Kidney epithelial cell (primary cell): ENCODE data around the gene NFIL3. TPM values are rescaled to one million over a fixed set of nuclear protein-coding genes. Genes with fewer than 3 reads are reported as not detected.
A peak's percentile ranks its signal among the peaks of the same experiment; 100 is the strongest.

Experiments
- DNase-seq: peaks from one replicate; pipeline ENCODE4 v3.0.0-alpha.2; 2010; ENCODE audit warnings: low read depth
- H3K27me3 ChIP-seq: 2 replicates; pipeline ENCODE4 v1.6.0; 2011; ENCODE audit warnings: low read length; ENCODE audit not compliant: control insufficient read depth, insufficient read depth
- H3K36me3 ChIP-seq: 2 replicates; pipeline ENCODE4 v1.5.1; 2011; ENCODE audit warnings: low read length; ENCODE audit not compliant: control insufficient read depth, insufficient read depth
- H3K4me3 ChIP-seq: 2 replicates; pipeline ENCODE4 v1.5.1; 2011; ENCODE audit warnings: low read depth, mild to moderate bottlenecking, control low read depth, low read length
- CTCF ChIP-seq: IDR thresholded peaks from 2 replicates; pipeline ENCODE4 v1.5.1; 2011; ENCODE audit warnings: mild to moderate bottlenecking, moderate library complexity, low read length, control low read depth, inconsistent platforms; ENCODE audit not compliant: insufficient read depth, poor library complexity, severe bottlenecking
- total RNA-seq: library from RNA; depleted of rRNA; stranded (reverse); fragments of >200 nt; gene quantifications from 2 replicates; pipeline ENCODE4 v1.2.3, GENCODE V29; 2015

NFIL3 gene
- total RNA-seq, 1 donor from 2014 or later: 31.1 TPM

- H3K4me3 ChIP-seq: no peak overlapping the region
- H3K27me3 ChIP-seq: no peaks in the 10 kb centered on the region
Observed at GRCh38 chr9:91412941-91413340, 10.7 kb downstream of the NFIL3 start.

DNA sequence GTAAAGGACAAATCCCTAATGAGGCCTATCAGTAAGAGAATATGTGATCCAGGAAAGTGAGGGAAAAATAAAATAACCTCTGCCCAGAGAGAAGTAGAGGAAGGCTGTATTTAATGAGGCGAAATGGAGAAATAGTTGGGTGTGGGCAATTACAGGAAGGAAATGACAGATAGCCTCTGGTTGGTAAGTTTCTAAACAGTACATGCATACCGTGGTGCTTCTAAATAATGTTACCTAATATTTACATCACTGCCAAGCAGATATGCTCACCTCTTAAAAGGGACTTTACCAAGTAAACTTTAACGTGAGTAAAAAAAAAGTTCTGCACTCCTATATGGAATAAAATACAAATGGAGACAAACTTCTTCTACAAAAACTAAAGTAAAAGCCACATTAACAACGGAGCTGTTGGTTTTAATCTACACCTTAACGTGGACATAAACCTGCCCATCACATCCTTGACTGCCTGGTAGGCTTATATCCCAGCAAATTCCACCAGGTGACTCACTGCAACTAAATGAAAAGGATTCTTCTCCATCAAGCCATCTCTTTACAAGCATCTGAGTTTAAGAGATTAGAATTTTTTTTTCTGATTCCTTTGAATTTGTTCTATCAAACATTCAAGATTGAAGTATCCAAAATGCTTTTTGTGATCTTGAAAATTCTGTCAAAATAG lies 12.4 kb downstream of the NFIL3 start:
- H3K4me3 ChIP-seq: no peak overlapping the region
- no peaks in the 10 kb centered on the region for H3K36me3 ChIP-seq
- no peak for DNase-seq
- H3K27me3 ChIP-seq: no peaks in the 10 kb centered on the region
- peak; percentile 15 for TF ChIP-seq CTCF

More at GRCh38 chr9:91412941-91413340, 10.7 kb downstream of the NFIL3 start:
- no peaks in the 10 kb centered on the region for H3K36me3 ChIP-seq
- DNase-seq: no peak
- no peak for TF ChIP-seq CTCF

DNA sequence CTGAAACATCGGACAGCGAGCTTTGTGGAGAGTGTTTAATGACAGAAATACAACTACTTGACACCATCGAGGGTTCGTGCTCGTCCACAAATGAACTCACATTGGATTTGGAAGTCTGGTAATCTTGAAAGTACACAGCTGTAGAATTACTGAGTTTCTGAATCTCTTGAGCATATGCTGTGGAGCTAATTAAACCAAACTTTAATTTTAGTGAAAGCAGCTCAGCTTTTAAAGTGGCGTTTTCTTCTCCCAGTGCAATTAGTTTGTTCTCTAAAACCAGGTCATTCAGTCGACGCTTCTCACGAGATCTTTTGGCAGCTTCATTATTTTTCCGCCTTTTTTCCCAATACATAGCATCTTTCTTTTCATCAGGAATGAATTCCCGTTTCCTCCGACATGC lies 13.5 kb downstream of the NFIL3 start:
- no peaks in the 10 kb centered on the region for H3K27me3 ChIP-seq
- no peak overlapping the region for H3K4me3 ChIP-seq
- no peaks in the 10 kb centered on the region for H3K36me3 ChIP-seq
- no peak for DNase-seq
- TF ChIP-seq CTCF: no peak

DNA sequence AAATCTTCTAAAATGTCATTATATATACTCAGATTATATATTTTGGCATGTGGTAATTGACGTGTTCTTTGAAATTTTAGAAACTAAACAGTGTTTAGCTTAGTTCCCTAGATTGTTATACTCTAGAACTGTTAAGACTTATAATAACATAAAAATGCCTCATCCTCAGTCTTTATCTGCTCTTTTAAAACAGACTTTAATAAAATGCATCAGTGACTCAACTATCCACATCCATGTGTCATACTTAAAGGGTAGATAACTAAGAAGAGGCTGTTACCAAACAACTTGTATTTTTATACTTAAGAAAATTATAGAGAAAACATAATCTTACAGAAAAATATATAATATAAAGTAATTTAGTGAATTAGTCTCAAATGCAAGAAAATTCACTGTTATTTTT lies 15.2 kb downstream of the NFIL3 start:
- Histone ChIP-seq H3K27me3 (no peaks in the 10 kb centered on the region), H3K36me3 (no peaks in the 10 kb centered on the region), H3K4me3 (no peak overlapping the region)
- TF ChIP-seq CTCF: no peak
- DNase-seq: no peak

DNA sequence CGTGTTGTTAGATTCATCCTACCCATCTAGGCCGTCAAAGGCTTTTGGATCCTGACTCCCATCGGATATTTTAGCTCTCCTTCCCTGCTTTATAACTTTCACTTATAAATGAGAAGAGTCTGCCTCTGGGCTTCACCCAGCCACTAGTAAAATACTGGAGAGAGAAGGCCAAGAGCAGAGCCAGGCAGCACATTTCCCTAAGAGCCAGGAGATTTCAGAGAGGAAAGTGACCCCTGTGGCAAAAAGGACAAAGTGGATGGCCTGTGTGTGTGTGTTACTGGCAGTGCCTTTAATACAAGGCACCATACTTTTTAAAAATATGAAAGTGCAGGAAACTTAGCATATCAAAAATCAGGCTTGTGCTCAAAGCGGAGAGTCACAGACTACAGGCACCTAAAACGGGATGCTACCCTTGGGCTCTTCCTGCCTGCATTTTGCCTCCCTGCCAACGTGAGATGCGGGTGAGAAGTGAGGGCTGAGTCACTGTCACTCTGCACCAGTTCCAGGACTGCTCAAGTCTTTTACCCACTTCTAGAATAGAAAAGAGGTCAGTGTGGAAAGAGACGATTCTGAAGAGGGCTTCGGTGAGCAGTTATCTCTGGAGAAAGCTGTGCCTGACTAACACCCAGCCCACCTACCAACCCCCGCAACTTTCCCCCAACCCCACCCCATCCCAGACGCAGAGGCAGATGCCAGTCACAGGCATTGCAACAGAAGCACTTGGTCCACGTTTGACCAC lies 15.9 kb downstream of the NFIL3 start:
- no peak for DNase-seq
- Histone ChIP-seq H3K36me3 (no peaks in the 10 kb centered on the region), H3K4me3 (no peak overlapping the region), H3K27me3 (no peaks in the 10 kb centered on the region)
- no peak for TF ChIP-seq CTCF
